PC-3 (cell line): ENCODE results near the gene HAO2. TPM values are rescaled to one million over a fixed set of nuclear protein-coding genes. Genes with fewer than 3 reads are reported as not detected.

ENCODE experiments used
- ATAC-seq: fragments of 200-7000 bp; cut with Tn5 transposase; 2 replicates; pipeline ENCODE4 v1.9.1; 2020; ENCODE audit warnings: mild to moderate bottlenecking, moderate library complexity
- BruUV-seq: library from RNA; stranded (reverse); fragments of 400-500 nt; replicated peaks from 2 replicates; lab custom pipeline; 2021; lab: Mats Ljungman, UMichigan
- CTCF ChIA-PET: fragments of 300-600 bp; sonication (Branson Sonifier 250); formaldehyde crosslinking; loops from one replicate; lab custom pipeline; 2022; ENCODE audit warnings: antibody characterized with exemption; lab: Charles Lee
- POLR2A ChIA-PET: fragments of 300-600 bp; sonication (Branson Sonifier 250); formaldehyde crosslinking; loops from one replicate; lab custom pipeline; 2022; ENCODE audit warnings: antibody characterized with exemption; ENCODE audit not compliant: unreplicated experiment; lab: Charles Lee
- DNase-seq: peaks from one replicate; pipeline ENCODE4 v3.0.0-alpha.2; 2015
- H2AFZ ChIP-seq: fragments of 300-600 bp; sonication (generic); 2 replicates; pipeline ENCODE4 v1.6.0; 2016; ENCODE audit warnings: antibody characterized with exemption, low read length
- H3F3A ChIP-seq: fragments of 300-600 bp; sonication (generic); one replicate; pipeline ENCODE4 v1.6.0; 2017; ENCODE audit warnings: antibody characterized with exemption, low read length, control low read depth, mild to moderate bottlenecking; ENCODE audit not compliant: unreplicated experiment
- H3K27ac ChIP-seq: fragments of 300-600 bp; sonication (generic); 2 replicates; pipeline ENCODE4 v1.5.1; 2016; ENCODE audit warnings: mild to moderate bottlenecking, low read length
- H3K27me3 ChIP-seq: fragments of 300-600 bp; sonication (generic); 2 replicates; pipeline ENCODE4 v1.6.1; 2016; ENCODE audit warnings: low read length, mixed read lengths
- H3K36me3 ChIP-seq: fragments of 300-600 bp; sonication (generic); 2 replicates; pipeline ENCODE4 v1.6.1; 2016; ENCODE audit warnings: low read depth, mixed run types, low read length, mixed read lengths
- H3K4me1 ChIP-seq: fragments of 300-600 bp; sonication (generic); 2 replicates; pipeline ENCODE4 v1.5.1; 2016; ENCODE audit warnings: low read length; ENCODE audit not compliant: insufficient read depth
- H3K4me2 ChIP-seq: fragments of 300-600 bp; sonication (generic); 2 replicates; pipeline ENCODE4 v1.6.0; 2016; ENCODE audit warnings: low read length
- H3K4me3 ChIP-seq: fragments of 300-600 bp; sonication (generic); 2 replicates; pipeline ENCODE4 v1.5.1; 2016; ENCODE audit warnings: mild to moderate bottlenecking, low read length, mixed read lengths
- H3K79me2 ChIP-seq: fragments of 300-600 bp; sonication (generic); 2 replicates; pipeline ENCODE4 v1.6.1; 2017; ENCODE audit warnings: low read length, mixed read lengths
- H3K9ac ChIP-seq: fragments of 300-600 bp; sonication (generic); 2 replicates; pipeline ENCODE4 v1.6.0; 2016; ENCODE audit warnings: mild to moderate bottlenecking, low read length
- H3K9me2 ChIP-seq: fragments of 300-600 bp; sonication (generic); replicated peaks from 2 replicates; pipeline ENCODE4 v1.6.1; 2016; ENCODE audit warnings: mixed run types, low read length, mixed read lengths
- H3K9me3 ChIP-seq: fragments of 300-600 bp; sonication (generic); 2 replicates; pipeline ENCODE4 v1.6.1; 2016; ENCODE audit warnings: low read length, mixed read lengths
- H4K20me1 ChIP-seq: fragments of 300-600 bp; sonication (generic); 2 replicates; pipeline ENCODE4 v1.6.1; 2016; ENCODE audit warnings: low read length, mixed read lengths
- EZH2 ChIP-seq: fragments of 300-600 bp; sonication (generic); IDR thresholded peaks from one replicate; pipeline ENCODE4 v1.6.1; 2017; ENCODE audit warnings: antibody characterized with exemption, mild to moderate bottlenecking, low read length; ENCODE audit not compliant: unreplicated experiment
- EZH2phosphoT487 ChIP-seq: fragments of 300-600 bp; sonication (generic); IDR thresholded peaks from 2 replicates; pipeline ENCODE4 v1.6.1; 2018; ENCODE audit warnings: mild to moderate bottlenecking, antibody characterized with exemption, low read length, borderline replicate concordance
- intact Hi-C: fragments of 100-400 bp; cut with micrococcal nuclease; formaldehyde crosslinking; loops from 2 replicates; pipeline ENCODE4 v1.9.0; 2023
- total RNA-seq: library from RNA; depleted of rRNA; stranded (reverse); fragments of >200 nt; gene quantifications from 2 replicates; pipeline ENCODE4 v1.2.3, GENCODE V29; 2014
- TF ChIP-seq, protein P1 (sequence below): fragments of 300-600 bp; sonication (generic); conservative IDR thresholded peaks from 2 replicates; pipeline ENCODE4 v1.5.1; 2017; ENCODE audit warnings: antibody characterized with exemption, low read depth, mild to moderate bottlenecking, low read length

The HAO2 gene
- total RNA-seq, 1 experiment from 2014 or later: not detected

DNA sequence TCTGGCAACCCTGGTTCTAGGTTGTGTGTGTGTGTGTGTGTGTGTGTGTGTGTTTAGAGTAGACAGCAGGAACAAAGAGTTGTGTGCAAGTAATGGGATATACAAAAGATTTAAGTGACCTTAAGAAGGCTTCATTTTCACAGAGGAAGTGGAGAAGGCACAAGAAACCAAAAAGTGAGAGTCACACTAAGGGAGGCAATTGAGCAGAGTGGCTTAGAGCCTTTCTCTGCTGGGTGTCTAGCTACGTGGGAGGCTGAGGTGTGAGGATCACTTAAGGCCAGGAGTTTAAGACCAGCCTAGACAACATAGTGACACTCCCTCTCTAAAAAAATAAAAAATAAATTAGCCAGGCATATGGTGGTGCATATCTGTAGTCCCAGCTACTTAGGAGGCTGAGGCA lies 44.4 kb upstream of the HAO2 start:
- ATAC-seq: no peak
- CTCF ChIA-PET: no interaction called here
- no peak overlapping the region for H3K4me3 ChIP-seq
- TF ChIP-seq, protein P1, sequence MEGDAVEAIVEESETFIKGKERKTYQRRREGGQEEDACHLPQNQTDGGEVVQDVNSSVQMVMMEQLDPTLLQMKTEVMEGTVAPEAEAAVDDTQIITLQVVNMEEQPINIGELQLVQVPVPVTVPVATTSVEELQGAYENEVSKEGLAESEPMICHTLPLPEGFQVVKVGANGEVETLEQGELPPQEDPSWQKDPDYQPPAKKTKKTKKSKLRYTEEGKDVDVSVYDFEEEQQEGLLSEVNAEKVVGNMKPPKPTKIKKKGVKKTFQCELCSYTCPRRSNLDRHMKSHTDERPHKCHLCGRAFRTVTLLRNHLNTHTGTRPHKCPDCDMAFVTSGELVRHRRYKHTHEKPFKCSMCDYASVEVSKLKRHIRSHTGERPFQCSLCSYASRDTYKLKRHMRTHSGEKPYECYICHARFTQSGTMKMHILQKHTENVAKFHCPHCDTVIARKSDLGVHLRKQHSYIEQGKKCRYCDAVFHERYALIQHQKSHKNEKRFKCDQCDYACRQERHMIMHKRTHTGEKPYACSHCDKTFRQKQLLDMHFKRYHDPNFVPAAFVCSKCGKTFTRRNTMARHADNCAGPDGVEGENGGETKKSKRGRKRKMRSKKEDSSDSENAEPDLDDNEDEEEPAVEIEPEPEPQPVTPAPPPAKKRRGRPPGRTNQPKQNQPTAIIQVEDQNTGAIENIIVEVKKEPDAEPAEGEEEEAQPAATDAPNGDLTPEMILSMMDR: no peak
- TF ChIP-seq EZH2: no peak
- TF ChIP-seq EZH2phosphoT487: no peak
- intact Hi-C loops: no loop called here
- peaks cover 28% of the 10 kb centered on the region; the same call in 1 of the 2 replicates for H3K27me3 ChIP-seq
- BruUV-seq: no TSS peak
- no peak overlapping the region for H3K27ac ChIP-seq
- no peaks in the 10 kb centered on the region for H3K4me1 ChIP-seq
- no peak for DNase-seq
- H3K36me3 ChIP-seq: no peaks in the 10 kb centered on the region
- H4K20me1 ChIP-seq: no peaks in the 10 kb centered on the region
- H3K4me2 ChIP-seq: no peak overlapping the region
- H3F3A ChIP-seq: no peaks in the 10 kb centered on the region
- no peak overlapping the region for H2AFZ ChIP-seq
- H3K9me3 ChIP-seq: no peaks in the 10 kb centered on the region
- H3K79me2 ChIP-seq: no peaks in the 10 kb centered on the region
- no peaks in the 10 kb centered on the region for H3K9me2 ChIP-seq
- POLR2A ChIA-PET: no interaction called here
- no peak overlapping the region for H3K9ac ChIP-seq

DNA sequence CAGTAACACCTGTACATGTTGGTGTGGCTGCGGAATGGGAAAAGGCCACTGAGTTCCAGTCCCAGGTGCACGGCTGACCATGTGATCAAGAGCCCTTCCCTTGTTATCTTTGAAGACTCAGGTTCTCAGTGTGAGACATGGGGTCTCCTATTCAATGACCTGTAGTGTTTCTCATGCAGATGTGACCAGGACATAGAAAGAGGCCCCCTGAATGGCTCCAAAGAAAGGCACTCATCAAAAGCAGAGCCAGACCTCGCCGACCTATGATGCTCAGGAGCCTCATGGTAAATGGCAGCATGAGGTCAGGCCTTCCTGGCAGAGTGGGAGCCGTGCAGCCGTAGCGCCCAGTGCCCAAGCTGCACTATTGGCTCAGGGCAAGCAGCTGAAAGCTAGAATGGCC lies 42.3 kb upstream of the HAO2 start:
- Histone ChIP-seq H3K9me2 (no peaks in the 10 kb centered on the region), H4K20me1 (no peaks in the 10 kb centered on the region), H3K27me3 (peaks cover 22% of the 10 kb centered on the region; the same call in 1 of the 2 replicates), H3K36me3 (no peaks in the 10 kb centered on the region), H3K9me3 (no peaks in the 10 kb centered on the region), H3K4me2 (no peak overlapping the region), H3K4me1 (peaks cover 15% of the 10 kb centered on the region), H3K27ac (no peak overlapping the region), H3K79me2 (no peaks in the 10 kb centered on the region), H3K4me3 (no peak overlapping the region), H3K9ac (no peak overlapping the region), H2AFZ (no peak overlapping the region), H3F3A (no peaks in the 10 kb centered on the region)
- intact Hi-C loops: no loop called here
- TF ChIP-seq, protein P1: no peak
- no peak for TF ChIP-seq EZH2
- no peak for TF ChIP-seq EZH2phosphoT487
- DNase-seq (no peak), ATAC-seq (no peak)
- ChIA-PET POLR2A (no interaction called here), CTCF (no interaction called here)
- no TSS peak for BruUV-seq

DNA sequence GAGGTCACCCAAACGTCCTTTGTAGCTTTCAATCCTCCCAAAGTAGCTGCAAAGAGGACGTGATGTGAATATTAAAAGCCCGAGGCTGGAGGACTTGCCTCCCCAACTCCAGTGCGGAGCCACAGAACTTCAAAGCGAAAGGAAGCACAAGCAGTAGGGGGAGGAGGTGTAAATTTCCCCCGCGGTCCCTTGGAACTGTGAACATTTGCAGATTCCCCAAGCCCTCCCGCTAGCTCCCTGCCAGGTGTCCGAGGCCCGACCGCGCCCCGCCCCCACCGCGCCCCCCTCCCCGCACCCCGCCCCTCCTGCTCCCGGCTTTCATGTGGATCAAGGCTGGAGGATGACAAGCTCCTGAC lies 41.5 kb upstream of the HAO2 start:
- Histone ChIP-seq H3F3A (no peaks in the 10 kb centered on the region), H3K4me1 (peaks cover 15% of the 10 kb centered on the region), H3K27ac (no peak overlapping the region), H4K20me1 (no peaks in the 10 kb centered on the region), H3K9ac (no peak overlapping the region), H3K4me3 (no peak overlapping the region), H3K9me2 (no peaks in the 10 kb centered on the region), H3K9me3 (no peaks in the 10 kb centered on the region), H3K79me2 (no peaks in the 10 kb centered on the region), H2AFZ (no peak overlapping the region), H3K36me3 (no peaks in the 10 kb centered on the region), H3K27me3 (peaks cover 22% of the 10 kb centered on the region; the same call in 1 of the 2 replicates), H3K4me2 (no peak overlapping the region)
- no peak for DNase-seq
- no TSS peak for BruUV-seq
- intact Hi-C loops: no loop called here
- ChIA-PET POLR2A (no interaction called here), CTCF (no interaction called here)
- no peak for ATAC-seq
- TF ChIP-seq, protein P1: no peak
- TF ChIP-seq EZH2phosphoT487 (no peak), EZH2 (no peak)
